Esophagus (tissue), 2 donors: Measurements from ENCODE around the gene SLC16A1. TPM values are rescaled to one million over a fixed set of nuclear protein-coding genes. Genes with fewer than 3 reads are reported as not detected.

Experiments
- H3K27ac ChIP-seq, 2 donors: one replicate each; pipeline ENCODE4 v1.5.1; 2013; ENCODE audit warnings: low read depth in 2 of 2, mild to moderate bottlenecking in 2 of 2, inconsistent platforms in 1 of 2, low read length in 1 of 2, moderate library complexity in 1 of 2
- H3K27me3 ChIP-seq, 2 donors: one replicate each; pipeline ENCODE4 v1.6.1; 2013; ENCODE audit warnings: low read length in 2 of 2, control low read depth in 1 of 2, mild to moderate bottlenecking in 1 of 2; ENCODE audit not compliant: insufficient read depth in 2 of 2, control insufficient read depth in 1 of 2
- H3K36me3 ChIP-seq, 2 donors: one replicate each; pipeline ENCODE4 v1.6.1; 2013; ENCODE audit warnings: low read length in 1 of 2; ENCODE audit not compliant: control insufficient read depth in 2 of 2, insufficient read depth in 2 of 2
- H3K4me1 ChIP-seq, 2 donors: one replicate each; pipeline ENCODE4 v1.6.1; 2013; ENCODE audit warnings: low read length in 1 of 2; ENCODE audit not compliant: control insufficient read depth in 2 of 2, insufficient read depth in 2 of 2
- H3K4me3 ChIP-seq, 2 donors: one replicate each; pipeline ENCODE4 v1.5.1; 2013; ENCODE audit warnings: low read length in 2 of 2, mild to moderate bottlenecking in 2 of 2, low read depth in 1 of 2, moderate library complexity in 1 of 2
- H3K9me3 ChIP-seq, 2 donors: one replicate each; pipeline ENCODE4 v1.6.1; 2013; ENCODE audit warnings: mild to moderate bottlenecking in 2 of 2, low read depth in 1 of 2, low read length in 1 of 2, moderate library complexity in 1 of 2; ENCODE audit not compliant: control insufficient read depth in 2 of 2, insufficient read depth in 1 of 2
- WGBS, 2 donors: extraction: QIAGEN DNeasy Blood & Tissue Kit; methylation state at CpG; one replicate each; pipeline ENCODE4 v1.1.7; 2013; 5-methylcytosine and 5-hydroxymethylcytosine counted together
- polyA plus RNA-seq, 2 donors: library from polyadenylated mRNA; stranded (reverse); fragments of 200-250 nt; gene quantifications; one replicate each; pipeline ENCODE4 v1.2.3, GENCODE V29; 2013
- donor health status: healthy with polysubstance abuse.
- donor health status: Bipolar disorder and iron deficiency.

The SLC16A1 gene
- polyA plus RNA-seq, 2 donors: 7.4 to 13.0 TPM

DNA sequence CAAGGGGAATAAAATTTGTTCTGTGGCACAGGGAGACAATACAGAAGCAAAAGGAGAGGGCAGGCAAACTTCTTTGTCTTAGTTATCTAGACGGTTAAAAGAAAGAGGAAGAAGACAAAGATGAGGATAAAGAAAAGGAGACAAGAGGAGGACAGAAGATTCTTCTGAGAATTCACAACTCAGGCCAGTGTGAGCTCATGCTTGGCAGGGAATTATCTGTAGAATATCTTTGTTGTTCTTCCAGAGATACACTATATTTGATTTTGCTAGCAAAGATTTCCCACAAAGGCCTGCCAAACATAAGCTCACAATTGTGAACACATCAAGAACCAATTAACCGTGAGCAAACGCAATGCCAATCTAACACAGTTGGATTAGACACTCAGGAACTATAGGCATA lies 21.4 kb downstream of the SLC16A1 start:
- no peaks in the 10 kb centered on the region for H3K36me3 ChIP-seq
- H3K27ac ChIP-seq: no peak overlapping the region
- no peaks in the 10 kb centered on the region for H3K4me1 ChIP-seq
- no peaks in the 10 kb centered on the region for H3K9me3 ChIP-seq
- H3K4me3 ChIP-seq: no peak overlapping the region
- no peaks in the 10 kb centered on the region for H3K27me3 ChIP-seq
- 55 to 57% methylated on average over 3 of the region's 3 CpGs for WGBS, 2 donors

DNA sequence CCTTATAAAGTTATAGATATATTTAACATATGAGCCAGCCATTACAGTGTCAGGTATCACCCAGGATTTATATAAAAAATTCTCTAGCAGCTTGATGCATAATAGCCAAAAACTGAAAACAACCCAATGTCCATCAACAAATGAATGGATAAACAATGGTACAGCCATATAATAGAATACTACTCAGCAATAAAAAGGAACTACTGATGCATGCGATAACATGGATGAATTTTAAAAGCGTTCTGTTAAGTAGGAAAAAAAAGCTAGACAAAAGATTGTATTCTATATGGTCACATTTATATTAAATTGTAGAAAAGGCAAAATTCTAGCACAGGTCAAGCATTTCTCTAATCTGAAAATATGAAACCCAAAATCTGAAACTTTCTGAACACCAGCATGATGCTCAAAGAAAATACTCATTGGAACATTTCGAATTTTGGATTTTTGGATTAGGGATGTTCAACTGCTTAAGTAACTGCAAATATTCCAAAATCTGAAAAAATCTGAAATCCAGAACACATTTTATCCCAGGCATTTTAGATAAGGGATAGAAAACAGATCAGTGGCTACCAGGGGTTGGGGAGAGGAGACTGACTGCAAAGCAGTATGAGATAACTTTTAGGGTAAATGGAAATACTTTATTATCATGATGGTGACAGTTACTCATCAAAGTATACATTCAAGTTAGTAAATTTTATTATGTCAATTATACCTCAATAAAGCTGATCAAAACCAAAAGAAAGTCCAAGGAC lies 22.0 kb downstream of the SLC16A1 start:
- 97 to 99% methylated on average over 3 of the region's 3 CpGs for WGBS, 2 donors
- H3K9me3 ChIP-seq: no peaks in the 10 kb centered on the region

DNA sequence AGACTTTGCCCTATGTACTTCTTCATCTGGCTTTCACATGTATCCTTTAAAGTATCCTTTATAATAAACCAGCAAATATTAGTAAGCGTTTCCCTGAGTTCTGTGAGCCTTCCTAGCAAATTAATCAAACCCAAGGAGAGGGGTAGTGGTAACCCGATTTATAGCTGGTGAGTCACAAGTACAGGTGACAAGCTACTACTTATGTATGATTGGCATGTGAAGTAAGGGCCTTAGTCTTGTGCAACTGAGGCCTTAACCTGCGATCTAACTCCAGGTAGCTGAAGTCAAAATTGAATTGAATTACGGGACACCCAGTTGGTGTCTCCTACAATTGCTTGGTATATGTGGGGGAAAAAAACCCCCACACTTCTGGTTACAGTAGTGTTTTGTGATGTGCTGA lies 26.0 kb downstream of the SLC16A1 start:
- no peaks in the 10 kb centered on the region for H3K36me3 ChIP-seq
- H3K9me3 ChIP-seq: no peaks in the 10 kb centered on the region
- H3K27me3 ChIP-seq: no peaks in the 10 kb centered on the region
- no peak overlapping the region for H3K4me3 ChIP-seq
- no peak overlapping the region for H3K27ac ChIP-seq
- WGBS, 2 donors: 77 to 81% methylated on average over 4 of the region's 4 CpGs
- no peaks in the 10 kb centered on the region for H3K4me1 ChIP-seq

More for the DNA sequence above, 22.0 kb downstream of the SLC16A1 start:
- Histone ChIP-seq H3K4me1 (no peaks in the 10 kb centered on the region), H3K36me3 (no peaks in the 10 kb centered on the region), H3K4me3 (no peak overlapping the region), H3K27me3 (no peaks in the 10 kb centered on the region), H3K27ac (no peak overlapping the region)

DNA sequence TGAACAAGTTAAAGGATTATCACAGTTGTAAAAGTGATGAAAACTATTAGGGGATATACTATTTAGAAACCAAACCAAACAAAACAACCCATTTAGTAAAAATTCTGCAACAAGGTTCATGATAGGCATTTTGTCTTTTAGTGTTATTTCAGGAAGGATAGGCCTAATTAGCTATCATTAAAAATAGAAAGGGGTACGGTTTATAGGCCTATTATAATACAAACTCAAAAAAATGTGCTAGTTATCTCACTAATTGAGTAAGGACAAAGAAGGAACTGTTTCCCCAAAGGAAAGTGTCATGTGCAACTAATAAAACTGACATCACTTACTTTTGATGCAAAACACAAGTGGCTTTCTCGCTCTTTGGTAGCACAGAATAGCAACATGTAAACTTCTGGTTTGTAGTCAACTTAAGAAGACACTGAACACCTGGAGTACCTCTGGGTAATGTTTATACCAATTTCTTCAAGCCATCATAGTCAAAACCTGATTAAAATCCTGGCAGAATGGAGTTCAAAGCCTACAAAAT lies 28.5 kb downstream of the SLC16A1 start:
- Histone ChIP-seq H3K27me3 (no peaks in the 10 kb centered on the region), H3K36me3 (peaks cover 0 to 6% of the 10 kb centered on the region in 2 donors), H3K4me3 (no peak overlapping the region), H3K4me1 (no peaks in the 10 kb centered on the region), H3K27ac (no peak overlapping the region), H3K9me3 (no peaks in the 10 kb centered on the region)
- 70 to 91% methylated on average over 2 of the region's 2 CpGs for WGBS, 2 donors

DNA sequence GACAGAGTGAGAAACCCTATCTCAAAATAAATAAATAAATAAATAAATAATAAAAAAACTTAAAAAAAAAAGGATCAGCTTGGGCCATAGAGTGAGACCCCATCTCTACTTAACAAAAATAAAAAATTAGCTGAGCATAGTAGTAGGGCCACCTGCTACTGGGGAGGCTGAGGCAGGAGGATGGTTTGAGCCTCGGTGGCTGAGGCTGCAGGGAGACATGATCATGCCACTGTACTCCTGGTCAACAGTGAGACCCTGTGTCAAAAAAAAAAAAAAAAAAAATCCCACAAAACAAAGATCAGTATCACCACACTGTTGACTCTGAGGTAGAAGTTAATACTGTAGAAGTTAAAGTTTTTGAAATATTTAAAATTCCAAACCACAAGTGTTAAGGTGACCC lies 29.1 kb downstream of the SLC16A1 start:
- peaks cover 0 to 6% of the 10 kb centered on the region in 2 donors for H3K36me3 ChIP-seq
- 87 to 92% methylated on average over 1 of the region's 1 CpG for WGBS, 2 donors
- H3K4me1 ChIP-seq: no peaks in the 10 kb centered on the region
- H3K27ac ChIP-seq: no peak overlapping the region
- H3K4me3 ChIP-seq: no peak overlapping the region
- H3K9me3 ChIP-seq: no peaks in the 10 kb centered on the region
- no peaks in the 10 kb centered on the region for H3K27me3 ChIP-seq

DNA sequence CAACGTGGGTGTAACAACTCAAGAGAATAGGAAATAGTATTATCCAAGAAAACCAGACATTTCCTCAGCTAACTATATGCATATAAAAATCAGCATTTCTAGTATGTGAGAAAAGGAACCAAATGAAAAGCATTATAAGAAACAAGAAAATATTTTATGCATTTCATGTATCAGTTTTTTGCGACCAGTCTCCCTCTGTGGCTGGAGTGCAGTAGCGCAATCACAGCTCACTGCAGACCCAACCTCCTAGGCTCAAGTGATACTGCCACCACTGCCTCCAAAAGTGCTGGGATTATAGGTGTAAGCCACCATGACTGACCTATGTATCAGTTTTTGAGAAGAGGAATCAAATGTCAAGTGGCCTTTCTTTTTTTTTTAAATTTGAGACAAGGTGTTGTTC lies 31.0 kb downstream of the SLC16A1 start:
- 85 to 88% methylated on average over 3 of the region's 3 CpGs for WGBS, 2 donors
- no peak overlapping the region for H3K4me3 ChIP-seq
- no peaks in the 10 kb centered on the region for H3K9me3 ChIP-seq
- H3K27me3 ChIP-seq: no peaks in the 10 kb centered on the region
- H3K27ac ChIP-seq: no peak overlapping the region
- no peaks in the 10 kb centered on the region for H3K4me1 ChIP-seq
- H3K36me3 ChIP-seq: peaks cover 0 to 6% of the 10 kb centered on the region in 2 donors

DNA sequence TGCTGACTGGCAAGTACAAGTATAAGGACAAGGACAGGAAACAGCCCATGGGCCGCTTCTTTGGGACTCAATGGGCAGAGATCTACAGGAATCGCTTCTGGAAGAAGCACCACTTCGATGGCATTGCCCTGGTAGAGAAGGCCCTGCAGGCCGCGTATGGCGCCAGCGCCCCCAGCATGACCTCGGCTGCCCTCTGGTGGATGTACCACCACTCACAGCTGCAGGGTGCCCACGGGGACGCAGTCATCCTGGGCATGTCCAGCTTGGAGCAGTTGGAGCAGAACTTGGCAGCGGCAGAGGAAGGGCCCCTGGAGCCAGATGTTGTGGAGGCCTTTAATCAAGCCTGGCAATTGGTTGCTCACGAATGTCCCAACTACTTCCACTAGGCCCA lies 32.0 kb downstream of the SLC16A1 start:
- Histone ChIP-seq H3K36me3 (peaks cover 0 to 6% of the 10 kb centered on the region in 2 donors), H3K27me3 (no peaks in the 10 kb centered on the region), H3K4me3 (no peak overlapping the region), H3K9me3 (no peaks in the 10 kb centered on the region), H3K27ac (no peak overlapping the region), H3K4me1 (no peaks in the 10 kb centered on the region)
- WGBS, 2 donors: 96 to 98% methylated on average over 12 of the region's 12 CpGs

DNA sequence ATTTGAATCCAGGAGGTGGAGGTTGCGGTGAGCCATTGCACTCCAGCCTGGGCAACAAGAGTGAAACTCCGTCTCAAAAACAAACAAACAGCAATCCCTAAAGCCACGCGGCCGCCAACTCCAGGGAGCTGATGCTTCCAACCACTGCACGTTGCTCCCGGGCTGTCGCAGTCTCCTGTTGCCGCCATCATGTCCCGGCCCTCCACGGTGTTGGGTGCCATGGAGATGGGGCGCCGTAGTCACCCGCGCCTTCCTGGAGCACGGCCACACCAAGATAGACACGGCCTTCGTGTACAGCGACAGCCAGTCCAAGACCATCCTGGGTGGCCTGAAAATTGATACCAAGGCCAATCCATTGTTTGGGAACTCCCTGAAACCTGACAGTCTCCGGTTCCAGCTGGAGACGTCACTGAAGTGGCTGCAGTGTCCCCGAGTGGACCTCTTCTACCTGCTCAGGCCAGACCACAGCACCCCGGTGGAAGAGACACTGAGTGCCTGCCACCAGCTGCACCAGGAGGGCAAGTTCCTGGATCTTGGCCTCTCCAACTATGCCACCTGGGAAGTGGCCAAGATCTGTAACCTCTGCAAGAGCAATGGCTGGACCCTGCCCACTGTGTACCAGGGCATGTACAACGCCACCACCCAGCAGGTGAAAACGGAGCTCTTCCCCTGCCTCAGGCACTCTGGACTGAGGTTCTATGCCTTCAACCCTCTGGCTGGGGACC lies 32.6 kb downstream of the SLC16A1 start:
- H3K36me3 ChIP-seq: peaks cover 0 to 6% of the 10 kb centered on the region in 2 donors
- no peaks in the 10 kb centered on the region for H3K4me1 ChIP-seq
- H3K9me3 ChIP-seq: no peaks in the 10 kb centered on the region
- no peaks in the 10 kb centered on the region for H3K27me3 ChIP-seq
- WGBS, 2 donors: 95 to 97% methylated on average over 24 to 25 of the region's 25 CpGs
- no peak overlapping the region for H3K27ac ChIP-seq
- no peak overlapping the region for H3K4me3 ChIP-seq

DNA sequence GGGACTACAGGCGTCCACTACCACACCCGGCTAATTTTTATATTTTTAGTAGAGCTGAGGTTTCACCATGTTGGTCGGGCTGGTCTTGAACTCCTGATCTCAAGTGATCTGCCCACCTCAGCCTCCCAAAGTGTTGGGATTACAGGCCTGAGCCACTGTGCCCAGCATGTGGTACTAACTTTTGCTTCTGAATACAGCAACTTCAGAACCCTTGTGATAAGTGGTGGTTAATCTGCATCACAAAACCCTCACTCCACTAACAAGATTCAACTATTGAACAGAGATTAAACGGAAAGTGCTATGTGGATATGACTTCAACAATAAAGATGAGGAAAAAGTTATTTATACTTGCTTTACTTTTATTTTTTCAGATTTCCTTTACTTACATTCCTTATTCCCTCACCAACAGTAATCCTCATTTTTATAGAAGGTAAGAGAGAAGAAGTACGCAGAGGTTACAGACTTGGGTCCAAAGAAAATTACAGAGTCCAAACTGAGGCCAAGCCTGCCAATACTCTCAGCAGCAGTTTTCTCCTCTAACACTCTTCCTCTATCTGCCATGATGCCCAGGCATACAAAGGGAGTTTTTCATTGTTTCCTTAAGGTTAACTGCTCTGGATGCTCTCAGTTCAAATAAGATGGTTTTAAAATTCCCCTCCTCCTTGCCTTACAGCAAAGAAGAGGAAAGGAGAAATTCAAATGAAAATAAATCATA lies 44.3 kb downstream of the SLC16A1 start:
- H3K4me1 ChIP-seq: no peaks in the 10 kb centered on the region
- no peak overlapping the region for H3K4me3 ChIP-seq
- H3K27ac ChIP-seq: no peak overlapping the region
- 94 to 97% methylated on average over 5 of the region's 5 CpGs for WGBS, 2 donors
- no peaks in the 10 kb centered on the region for H3K9me3 ChIP-seq
- no peaks in the 10 kb centered on the region for H3K27me3 ChIP-seq
- H3K36me3 ChIP-seq: no peaks in the 10 kb centered on the region
